HG03439 (cell line): ENCODE results near the gene SS18L1.

Experiments used
- ATAC-seq: cut with Tn5 transposase; IDR thresholded peaks from one replicate; pipeline ENCODE4 v1.9.1; 2021; ENCODE audit warnings: mild to moderate bottlenecking, moderate library complexity; ENCODE audit not compliant: unreplicated experiment

SS18L1 gene

DNA sequence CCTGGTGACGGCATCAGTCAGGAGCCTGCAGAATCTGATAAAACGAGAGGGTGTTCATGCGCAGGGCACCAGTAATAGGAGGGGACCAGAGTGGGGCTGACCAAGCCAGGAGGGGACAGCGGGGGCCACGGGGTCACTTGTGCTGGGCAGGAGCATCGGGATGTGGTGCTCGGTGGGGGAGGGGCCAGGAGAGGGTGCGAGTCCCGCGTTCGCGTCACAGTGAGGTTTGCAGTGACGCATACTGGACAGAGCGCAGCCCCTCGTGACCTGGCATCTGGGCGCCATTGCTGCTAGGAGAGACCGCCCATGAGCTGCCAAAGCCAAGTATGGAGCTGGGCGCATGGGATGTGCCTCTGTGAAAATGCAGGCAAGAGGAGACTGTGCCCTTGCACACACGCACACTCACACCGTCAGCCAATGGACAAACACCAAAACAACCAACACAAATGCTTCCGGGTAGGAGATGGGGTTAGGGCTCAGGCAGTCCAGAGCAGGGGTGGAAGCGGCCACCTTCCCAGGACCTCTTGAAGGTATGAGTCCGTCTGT, 25.4 kb downstream of the SS18L1 start:
- no peak for ATAC-seq

DNA sequence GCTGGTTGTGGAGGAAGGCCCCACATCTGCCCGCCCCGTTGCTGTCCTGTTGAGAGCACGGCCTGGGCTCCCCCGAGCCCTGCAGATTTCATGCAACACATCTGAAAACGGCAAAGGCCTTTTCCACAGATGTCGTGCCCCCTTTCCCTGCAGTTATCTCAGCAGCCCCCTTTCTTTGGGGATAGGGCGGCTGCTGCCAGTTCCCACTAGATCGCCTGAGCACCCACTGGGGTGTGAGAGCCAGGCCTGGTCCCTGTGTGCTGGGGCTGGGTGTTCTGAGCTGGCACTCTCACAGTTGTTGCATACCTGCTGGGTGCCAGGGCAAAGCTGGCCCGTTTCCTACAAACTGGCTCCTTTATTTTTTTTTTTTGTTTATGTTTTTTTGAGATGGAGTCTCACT, 27.0 kb downstream of the SS18L1 start:
- ATAC-seq, result no peak

DNA sequence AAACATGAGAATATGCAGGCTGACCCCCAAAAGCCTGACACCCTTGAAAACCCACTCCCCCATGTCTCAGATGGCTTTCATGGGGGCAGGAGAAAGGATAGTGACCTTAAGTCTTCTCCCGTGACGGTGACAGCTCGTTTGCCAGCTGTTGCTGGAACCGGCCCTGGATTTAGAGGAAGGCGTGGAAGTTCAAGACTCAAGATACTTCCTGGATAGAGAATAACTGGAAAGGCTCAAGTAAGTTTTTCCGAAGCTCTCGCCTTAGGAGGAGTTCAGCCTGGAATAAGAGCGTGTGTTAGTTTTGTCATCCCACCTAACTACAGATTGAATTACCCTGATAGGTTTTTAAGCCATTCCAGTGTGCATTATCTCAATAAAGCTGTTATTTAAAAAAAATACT, 27.7 kb downstream of the SS18L1 start:
- no peak for ATAC-seq

DNA sequence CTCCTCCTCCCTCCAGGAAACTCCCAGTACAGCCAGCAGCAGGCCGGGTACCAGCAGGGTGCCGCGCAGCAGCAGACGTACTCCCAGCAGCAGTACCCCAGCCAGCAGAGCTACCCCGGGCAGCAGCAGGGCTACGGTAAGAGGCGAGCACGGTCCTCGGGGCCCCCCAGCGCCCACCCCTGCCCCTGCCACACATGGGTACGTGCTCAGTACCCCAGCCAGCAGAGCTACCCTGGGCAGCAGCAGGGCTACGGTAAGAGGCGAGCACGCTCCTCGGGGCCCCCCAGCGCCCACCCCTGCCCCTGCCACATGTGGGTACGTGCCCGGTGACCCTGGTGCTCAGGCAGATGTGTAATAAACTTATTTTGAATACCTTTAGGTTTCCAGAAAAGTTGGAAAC, 29.1 kb downstream of the SS18L1 start:
- no peak for ATAC-seq

DNA sequence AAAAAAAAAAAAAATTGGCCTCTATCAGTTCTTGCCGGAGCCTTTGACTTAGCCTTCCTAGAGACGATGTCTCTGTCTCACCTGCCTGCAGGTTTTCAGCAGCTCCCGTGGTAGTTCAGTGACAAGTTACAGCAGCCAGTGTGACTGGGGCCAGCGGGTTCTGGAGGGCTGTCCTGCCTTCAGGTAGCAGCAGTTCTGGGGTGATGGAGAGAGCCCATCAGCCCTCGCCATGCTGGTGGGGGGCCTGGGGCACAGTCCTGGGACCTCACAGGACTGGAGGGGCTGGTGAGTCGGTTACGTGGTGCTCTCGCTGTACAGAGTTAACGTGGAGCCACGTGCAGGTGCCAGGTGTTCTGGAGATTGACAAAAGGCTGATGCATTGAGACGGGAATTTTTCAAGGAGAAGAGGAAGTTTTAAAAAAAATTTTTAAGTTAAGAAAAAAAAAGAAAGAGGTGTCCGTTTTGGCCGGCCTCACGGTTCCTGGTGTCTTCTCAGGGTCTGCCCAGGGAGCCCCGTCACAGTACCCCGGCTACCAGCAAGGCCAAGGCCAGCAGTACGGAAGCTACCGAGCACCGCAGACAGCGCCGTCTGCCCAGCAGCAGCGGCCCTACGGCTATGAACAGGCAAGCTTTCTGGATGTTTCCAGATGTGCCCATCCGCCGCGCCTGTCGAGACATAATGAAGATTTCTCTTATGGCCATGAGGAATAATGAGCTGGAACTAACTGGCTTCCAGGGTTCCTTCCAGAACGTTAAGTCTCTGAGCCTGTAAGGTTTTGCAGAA, 30.6 kb downstream of the SS18L1 start:
- no peak for ATAC-seq

DNA sequence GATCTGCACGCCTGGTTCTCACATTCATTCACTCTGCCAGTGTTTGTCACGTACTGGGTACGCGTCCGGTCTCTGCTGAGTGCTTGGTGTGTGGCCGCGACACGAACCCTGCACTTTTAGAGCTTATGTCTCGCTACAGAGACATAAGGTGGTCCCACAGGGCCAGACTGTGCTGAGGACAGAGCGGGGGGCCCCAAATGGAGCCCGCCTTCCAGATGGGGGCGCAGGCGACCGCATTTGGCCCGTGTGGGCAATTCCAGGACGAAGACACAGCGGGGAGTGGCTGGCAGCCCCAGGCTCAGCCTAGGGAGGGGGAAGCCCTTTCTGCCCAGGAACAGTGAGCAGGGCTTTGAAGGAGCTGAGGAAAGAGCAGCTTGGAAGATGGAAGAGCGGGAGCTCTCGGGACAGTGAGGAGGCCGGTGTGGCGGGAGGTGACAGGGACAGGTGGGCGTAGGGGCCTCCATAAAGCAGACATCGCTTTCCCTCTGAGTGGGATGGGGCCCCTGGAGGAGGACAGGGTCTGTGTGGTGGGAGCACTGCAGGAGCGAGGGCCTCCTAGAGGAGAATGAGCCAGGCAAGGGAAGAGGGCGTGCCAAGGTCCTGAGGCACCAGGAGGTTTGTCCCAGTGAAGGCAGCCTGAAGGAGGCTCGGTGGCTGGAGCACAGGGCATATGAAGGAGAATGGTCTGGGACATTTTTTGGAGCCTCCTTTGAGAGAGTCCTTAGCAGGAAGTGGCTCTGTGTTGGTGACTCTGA, 31.5 kb downstream of the SS18L1 start:
- no peak for ATAC-seq

DNA sequence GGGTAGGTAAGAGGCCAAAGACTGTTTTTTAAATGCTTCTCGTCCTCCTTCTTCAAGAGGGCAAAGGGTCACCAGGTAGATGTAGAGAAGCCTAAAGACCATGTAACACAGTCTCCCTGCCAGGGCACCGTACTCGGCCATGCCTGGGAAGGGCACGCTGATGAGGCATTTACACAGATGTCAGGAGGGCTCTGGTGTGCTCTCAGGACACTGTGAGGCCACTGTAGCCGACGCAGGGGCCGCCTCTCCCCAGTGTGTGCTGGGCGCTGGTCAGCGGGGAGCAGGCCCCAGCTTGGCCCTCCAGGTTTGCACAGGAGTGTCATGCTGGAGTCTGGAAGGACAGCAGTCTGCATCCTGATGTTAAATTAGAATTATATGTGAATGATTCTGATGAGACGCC, 32.1 kb downstream of the SS18L1 start:
- no peak for ATAC-seq

DNA sequence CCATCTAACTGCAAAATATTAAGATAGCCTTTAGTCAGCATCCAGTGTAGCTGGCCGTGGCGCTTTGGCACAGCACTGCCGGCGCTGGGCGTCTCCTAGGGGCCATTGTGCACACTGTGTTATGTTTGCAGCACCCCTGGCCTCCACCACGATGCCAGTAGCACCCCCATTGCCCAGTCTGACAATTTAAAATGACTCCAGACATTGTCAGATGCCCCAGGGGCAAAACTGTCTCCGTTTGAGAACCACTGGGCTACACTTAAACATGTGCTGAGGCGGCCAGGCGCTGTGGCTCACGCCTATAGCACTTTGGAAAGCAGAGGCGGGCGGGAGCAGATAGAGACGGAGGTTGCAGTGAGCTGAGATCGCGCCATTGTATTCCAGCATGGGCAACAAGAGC, 33.3 kb downstream of the SS18L1 start:
- ATAC-seq, result no peak

DNA sequence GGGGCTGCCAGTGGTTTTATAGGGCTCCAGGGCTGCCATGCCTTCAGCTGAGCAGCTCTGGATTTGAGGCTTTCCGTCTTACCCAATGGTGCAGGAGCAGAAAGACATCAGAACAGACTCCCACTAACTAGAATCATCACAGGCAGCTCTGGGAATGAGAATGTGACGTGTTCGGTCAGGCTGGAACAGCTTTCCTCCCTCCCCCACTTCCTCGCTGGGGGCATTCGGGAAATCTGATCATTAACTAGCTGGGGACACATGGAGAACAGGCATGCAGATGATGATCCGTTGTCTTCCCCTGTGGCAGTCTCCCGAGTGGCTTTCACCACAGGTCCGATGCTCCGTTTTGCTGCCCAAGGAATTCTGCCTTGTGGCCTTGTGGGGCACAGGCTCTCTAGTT, 33.7 kb downstream of the SS18L1 start:
- no peak for ATAC-seq

DNA sequence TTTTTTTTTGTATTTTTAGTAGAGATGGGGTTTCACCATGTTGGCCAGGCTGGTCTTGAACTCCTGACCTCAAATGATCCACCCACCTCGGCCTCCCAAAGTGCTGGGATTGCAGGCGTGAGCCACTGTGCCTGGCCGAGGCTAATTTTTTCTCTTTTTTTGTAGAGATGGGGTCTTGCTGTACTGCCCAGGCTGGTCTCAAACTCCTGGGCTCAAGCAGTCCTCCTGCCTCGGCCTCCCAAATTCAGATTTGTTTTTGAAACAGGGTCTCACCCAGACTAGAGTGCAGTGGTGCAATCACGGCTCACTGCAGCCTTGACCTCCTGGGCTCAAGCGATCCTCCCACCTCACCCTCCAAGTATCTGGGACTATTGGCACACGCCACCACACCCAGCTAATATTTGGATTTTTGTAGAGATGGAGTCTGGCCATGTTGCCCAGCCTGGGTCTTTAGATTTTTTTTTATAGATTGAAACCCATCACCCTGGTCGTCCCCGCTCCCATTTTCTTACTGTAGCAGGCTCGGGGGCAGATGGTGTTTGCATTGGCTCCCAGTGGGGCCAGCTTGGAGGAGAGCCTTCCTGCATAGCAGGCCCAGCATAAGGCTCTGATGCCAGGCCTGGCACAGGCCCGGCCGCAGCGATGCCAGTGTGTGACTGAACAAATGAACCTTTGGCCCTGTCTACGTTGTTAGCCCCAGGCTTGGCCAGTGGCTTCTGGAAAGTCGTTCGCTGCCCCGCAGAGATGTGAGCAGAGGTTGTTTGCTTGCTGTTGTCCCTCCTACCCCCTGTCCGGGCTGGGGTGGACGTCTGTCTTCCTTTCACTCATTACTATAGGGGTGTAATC, 35.0 kb downstream of the SS18L1 start:
- no peak for ATAC-seq

DNA sequence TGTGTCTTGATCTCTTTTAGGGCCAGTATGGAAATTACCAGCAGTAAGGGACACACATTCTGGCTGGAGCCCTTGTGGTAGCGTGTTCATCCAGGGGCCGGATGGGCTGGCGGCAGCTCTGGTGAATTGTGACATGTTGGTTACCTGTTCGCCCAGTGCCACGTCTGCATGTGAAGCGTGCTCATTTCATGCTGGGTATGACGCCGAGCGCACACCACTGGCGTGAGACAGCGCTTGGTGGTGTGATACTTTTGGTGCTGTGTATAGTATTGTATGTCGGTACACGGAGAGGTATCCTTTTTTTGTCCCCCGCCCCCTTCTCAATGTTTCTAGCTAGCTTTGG, 35.6 kb downstream of the SS18L1 start:
- no peak for ATAC-seq

DNA sequence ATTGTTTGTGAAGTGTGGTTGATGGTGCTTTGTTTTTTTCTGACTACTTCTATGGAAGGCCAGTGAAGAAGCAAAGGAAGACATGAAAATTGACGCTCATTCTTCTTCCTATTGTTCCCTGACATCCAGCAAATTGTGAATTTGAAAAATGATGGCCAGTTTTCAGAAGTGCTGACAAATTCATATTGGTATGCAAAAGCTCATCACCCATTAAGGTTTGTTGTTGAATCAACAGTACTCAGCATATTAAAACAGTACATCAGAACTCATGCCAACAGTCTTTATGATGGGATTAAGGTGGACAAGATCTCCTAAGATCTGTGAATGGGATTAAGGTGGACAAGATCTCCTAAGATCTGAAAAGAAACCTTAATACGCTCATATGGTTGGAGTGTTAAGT, 38.2 kb downstream of the SS18L1 start:
- ATAC-seq, result no peak

DNA sequence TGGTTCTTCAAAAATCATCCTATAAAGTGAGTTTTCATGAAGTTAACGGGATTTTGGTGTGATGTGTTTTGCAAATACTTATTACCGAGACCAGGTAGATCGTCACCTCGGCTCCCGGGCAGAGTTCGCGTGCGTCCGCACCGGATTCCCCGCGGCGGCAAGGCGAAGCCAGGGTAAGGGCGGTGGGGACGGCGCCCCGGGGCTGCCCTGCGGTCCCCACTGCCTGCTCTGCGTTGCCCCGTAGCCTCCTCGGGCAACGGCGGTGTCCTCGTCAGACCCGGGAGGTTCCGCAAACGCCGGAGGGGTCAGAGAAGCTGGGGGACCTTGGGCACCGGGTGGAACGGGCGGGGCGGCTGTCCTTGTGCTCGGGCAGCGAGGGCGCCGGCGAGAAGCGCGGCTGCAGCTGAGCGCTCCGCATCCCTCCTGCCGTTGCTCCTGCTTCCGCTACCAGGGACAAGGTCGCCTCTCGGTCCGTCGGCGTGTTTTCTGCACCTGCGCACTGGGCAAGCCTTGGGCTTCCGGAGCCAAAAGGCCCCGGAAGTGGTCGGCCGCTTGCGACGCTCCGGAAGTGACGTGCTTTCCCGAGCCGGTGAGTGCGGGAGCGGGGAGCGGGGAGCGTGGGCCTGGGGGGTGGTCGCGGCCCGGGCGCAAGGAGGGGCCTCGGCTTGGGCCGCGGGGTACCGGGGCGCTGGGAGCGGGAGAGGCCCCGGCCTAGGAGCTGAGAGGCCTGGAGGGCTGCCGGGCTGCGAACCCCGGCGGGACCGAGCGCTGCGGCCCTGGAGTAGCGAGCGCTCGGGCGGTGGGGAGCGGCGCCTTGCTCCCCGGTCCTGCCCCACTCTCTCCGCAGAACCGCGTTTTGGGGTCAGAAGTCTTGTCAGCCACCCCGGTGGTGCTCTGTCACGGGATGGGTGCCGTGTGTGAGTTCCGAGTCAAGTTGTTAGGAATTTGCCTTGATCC, 39.2 kb downstream of the SS18L1 start, which contains the start of gene MTG2:
TSS of gene MTG2 (plus strand) at position 560 of the 957 bp plus-strand sequence. CDS start 10,393 bp downstream, outside the sequence.
- ATAC-seq, result peak; percentile 91

DNA sequence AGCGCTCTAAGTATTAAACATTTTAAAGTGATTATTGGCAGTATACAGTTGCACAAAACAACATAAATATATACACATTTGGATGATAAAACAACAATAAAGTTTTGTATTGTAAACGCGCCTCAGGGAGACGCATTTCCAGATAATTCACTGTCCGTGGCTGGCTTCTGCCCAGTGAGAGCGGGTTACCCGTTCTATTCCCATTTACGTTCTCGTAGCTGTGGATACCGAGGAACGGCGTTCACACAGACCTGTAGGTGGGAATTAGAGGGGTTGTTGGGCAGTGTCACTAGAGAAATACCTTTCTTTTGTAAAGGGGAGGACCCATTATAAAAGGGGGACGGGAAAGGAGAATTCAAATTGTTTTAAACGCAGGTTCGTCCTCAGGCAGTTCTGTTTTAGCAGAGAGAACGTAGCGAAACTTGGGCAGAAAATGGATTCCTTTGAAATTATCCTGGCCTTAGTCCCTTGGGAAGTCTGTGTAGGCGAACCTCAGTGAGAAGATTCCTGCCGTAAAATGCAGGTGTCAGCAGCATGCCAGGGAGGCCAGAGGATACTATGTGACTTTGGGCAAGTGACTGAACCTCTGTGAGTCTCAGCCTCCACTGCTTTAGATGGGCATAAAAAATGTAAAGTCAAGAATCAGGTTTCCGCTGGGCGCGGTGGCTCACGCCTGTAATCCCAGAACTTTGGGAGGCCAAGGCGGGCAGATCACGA, 40.0 kb downstream of the SS18L1 start:
- no peak for ATAC-seq

DNA sequence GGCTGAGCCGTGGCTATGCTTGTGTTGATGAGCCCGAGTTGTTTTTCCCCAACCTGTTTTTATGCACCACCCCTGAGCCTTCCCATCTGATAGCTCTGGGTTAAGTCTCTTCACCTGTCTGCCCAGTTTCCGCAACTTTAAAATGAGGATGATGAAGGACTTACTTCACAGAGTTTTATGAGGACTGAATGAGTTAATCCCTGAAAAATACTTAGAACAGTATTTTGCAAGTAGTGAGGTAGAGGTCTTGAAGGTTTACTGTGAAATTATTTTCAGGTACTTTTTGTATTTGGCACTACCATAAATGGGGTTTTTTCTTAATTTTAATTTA, 42.5 kb downstream of the SS18L1 start:
- no peak for ATAC-seq

DNA sequence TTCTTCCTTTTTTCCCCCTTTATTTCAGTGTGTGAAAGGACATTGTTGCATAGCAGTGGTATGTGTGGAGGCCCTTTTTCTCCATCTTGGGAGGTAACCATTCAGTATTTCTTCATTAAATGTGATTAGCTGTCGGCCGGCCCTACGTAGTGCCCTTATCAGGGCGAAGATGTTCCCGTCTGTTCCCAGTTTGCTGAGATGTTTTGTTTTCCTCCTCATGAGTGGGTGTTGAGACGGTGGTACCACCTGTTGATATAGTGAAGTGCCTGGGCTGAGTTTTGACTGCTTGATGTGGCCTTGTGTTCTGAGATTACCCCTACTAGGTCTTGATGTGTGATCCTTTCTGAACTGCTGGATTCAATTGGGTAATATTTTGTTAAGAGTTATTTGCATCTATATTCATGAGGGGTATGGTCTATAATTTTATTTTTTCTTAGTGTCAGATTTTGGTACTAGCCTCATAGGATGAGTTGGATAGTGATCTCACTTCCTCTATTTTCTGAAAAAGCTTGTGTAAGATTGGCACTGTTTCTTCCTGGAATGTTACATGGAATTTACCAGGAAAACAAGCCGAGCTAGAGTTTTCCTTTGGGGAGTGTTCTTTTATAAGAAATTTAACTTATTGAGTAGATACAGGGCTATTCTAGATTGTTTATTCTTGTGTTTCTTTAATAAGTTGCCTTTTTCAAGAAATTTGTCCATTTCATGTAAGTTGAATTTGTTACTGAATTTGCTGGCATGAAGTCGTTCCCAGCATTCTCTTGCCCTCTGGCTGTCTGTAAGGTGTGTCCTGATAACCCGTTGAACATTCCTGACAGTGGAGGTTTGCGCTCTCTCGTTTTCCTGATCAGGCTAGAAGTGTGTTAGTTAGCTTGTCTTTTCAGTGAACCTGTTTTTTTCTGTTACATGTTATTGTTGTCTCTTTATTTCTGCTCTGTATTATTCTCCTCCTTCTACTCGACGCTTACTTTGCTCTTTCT, 43.6 kb downstream of the SS18L1 start:
- no peak for ATAC-seq

DNA sequence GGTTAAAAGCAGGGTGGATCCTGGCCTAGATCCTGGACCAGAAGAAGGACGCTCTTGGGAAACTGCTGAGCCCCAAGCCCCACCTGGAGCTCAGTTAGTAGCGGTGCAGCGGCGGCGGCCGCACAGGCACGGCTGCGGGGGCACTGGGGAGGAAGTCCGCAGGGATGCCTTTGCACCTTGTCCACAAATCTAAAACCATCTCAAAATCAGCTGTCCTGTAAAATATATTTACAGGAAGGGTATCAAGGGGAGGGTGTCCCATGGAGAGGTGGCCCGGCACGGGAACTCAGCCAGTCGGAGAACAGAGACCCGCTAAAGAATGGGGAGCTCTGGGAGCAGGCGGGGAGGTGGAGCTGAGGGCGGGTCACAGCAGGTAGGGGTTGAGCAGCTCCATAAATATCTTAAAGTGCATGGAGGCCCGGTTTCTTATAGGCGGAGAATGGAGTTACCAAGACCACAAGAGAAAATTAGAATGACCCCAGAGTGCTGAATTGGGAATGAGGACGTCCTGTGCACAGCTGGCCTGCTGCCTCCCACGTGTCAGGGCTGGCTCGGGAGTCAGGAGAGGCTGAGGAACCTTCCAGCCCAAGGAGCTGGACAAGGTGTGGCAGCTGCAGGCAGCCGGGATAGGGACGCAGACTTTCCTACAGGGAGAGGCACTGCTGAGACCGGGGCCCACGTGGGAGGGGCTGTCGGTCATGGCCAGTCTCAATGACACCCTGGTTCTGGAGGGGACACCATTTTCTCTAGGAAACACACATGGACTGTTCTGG, 47.3 kb downstream of the SS18L1 start:
- ATAC-seq, result no peak
